ENCODE data around the gene AGK. TPM values are rescaled to one million over a fixed set of nuclear protein-coding genes. Genes with fewer than 3 reads are reported as not detected.

Gene AGK
- total RNA-seq, 4 donors from 2014 or later, result 21.0 to 30.8 (median 25.5) TPM

- Histone ChIP-seq H3K4me1 (no peaks in the 10 kb centered on the region), H3K4me3 (no peak overlapping the region), H3K27me3 (no peaks in the 10 kb centered on the region), H3K36me3 (peaks cover 0 to 58% of the 10 kb centered on the region in 2 donors), H3K27ac (no peak overlapping the region), H3K9me3 (no peaks in the 10 kb centered on the region)
- TF ChIP-seq EP300 (IDR thresholded peaks at IDR 0.05), result no peak
- TF ChIP-seq POLR2A (IDR thresholded peaks at IDR 0.05), result no peak
- no peak for TF ChIP-seq POLR2AphosphoS5 (IDR thresholded peaks at IDR 0.05)
- no peak for TF ChIP-seq CTCF (IDR thresholded peaks at IDR 0.05)
- no peak for ATAC-seq
- WGBS, 2 donors (ENCODE audit: low coverage in 1 of 2), result 85 to 95% methylated on average over 3 to 4 of the region's 4 CpGs
These were observed 49.2 kb downstream of the AGK start for GRCh38 chr7:141600168-141601006.

GRCh38 chr7:141609576-141609975 is 58.4 kb downstream of the AGK start:
- Histone ChIP-seq H3K27ac (no peak overlapping the region), H3K4me3 (no peak overlapping the region), H3K4me1 (no peaks in the 10 kb centered on the region), H3K27me3 (no peaks in the 10 kb centered on the region), H3K36me3 (peaks cover 0 to 62% of the 10 kb centered on the region in 2 donors), H3K9me3 (no peaks in the 10 kb centered on the region)
- WGBS, 2 donors (ENCODE audit: low coverage in 1 of 2), result 85 to 100% methylated on average over 1 to 2 of the region's 3 CpGs
- no peak for ATAC-seq
- TF ChIP-seq POLR2AphosphoS5 (IDR thresholded peaks at IDR 0.05) (no peak), CTCF (IDR thresholded peaks at IDR 0.05) (no peak), POLR2A (IDR thresholded peaks at IDR 0.05) (no peak), EP300 (IDR thresholded peaks at IDR 0.05) (no peak)

- WGBS, 2 donors (ENCODE audit: low coverage in 1 of 2), result 100% methylated on average over 1 of the region's 1 CpG
- Histone ChIP-seq H3K4me3 (no peak overlapping the region), H3K36me3 (peaks cover 0 to 61% of the 10 kb centered on the region in 2 donors), H3K9me3 (no peaks in the 10 kb centered on the region), H3K27ac (no peak overlapping the region), H3K4me1 (no peaks in the 10 kb centered on the region), H3K27me3 (no peaks in the 10 kb centered on the region)
- ATAC-seq, result no peak
- TF ChIP-seq POLR2A (IDR thresholded peaks at IDR 0.05) (no peak), POLR2AphosphoS5 (IDR thresholded peaks at IDR 0.05) (no peak), EP300 (IDR thresholded peaks at IDR 0.05) (no peak), CTCF (IDR thresholded peaks at IDR 0.05) (no peak)
These were observed 59.5 kb downstream of the AGK start for GRCh38 chr7:141610671-141611070.

GRCh38 chr7:141612861-141613260 is 61.7 kb downstream of the AGK start:
- no peak for TF ChIP-seq EP300 (IDR thresholded peaks at IDR 0.05)
- no peak for TF ChIP-seq POLR2AphosphoS5 (IDR thresholded peaks at IDR 0.05)
- TF ChIP-seq POLR2A (IDR thresholded peaks at IDR 0.05), result no peak
- no peak for TF ChIP-seq CTCF (IDR thresholded peaks at IDR 0.05)
- Histone ChIP-seq H3K27ac (no peak overlapping the region), H3K36me3 (peaks cover 0 to 60% of the 10 kb centered on the region in 2 donors), H3K9me3 (no peaks in the 10 kb centered on the region), H3K4me3 (no peak overlapping the region), H3K4me1 (no peaks in the 10 kb centered on the region), H3K27me3 (no peaks in the 10 kb centered on the region)
- no peak for ATAC-seq

- peaks cover 4 to 56% of the 10 kb centered on the region in 2 donors for H3K36me3 ChIP-seq
- ATAC-seq, result no peak
- no peaks in the 10 kb centered on the region for H3K27me3 ChIP-seq
- H3K9me3 ChIP-seq, result no peaks in the 10 kb centered on the region
- TF ChIP-seq EP300 (IDR thresholded peaks at IDR 0.05), result no peak
- TF ChIP-seq POLR2AphosphoS5 (IDR thresholded peaks at IDR 0.05), result no peak
- TF ChIP-seq POLR2A (IDR thresholded peaks at IDR 0.05), result no peak
- TF ChIP-seq CTCF (IDR thresholded peaks at IDR 0.05), result no peak
- no peaks in the 10 kb centered on the region for H3K4me1 ChIP-seq
- H3K27ac ChIP-seq, result no peak overlapping the region
- no peak overlapping the region for H3K4me3 ChIP-seq
These were observed 66.1 kb downstream of the AGK start for GRCh38 chr7:141617280-141617679.
